ENCODE results near the gene VWDE.
A peak's percentile ranks its signal among the peaks of the same experiment; 100 is the strongest.
"Not testable (repeated sequence)": the region's sequence is repeated elsewhere in the genome, so short reads cannot be mapped to it uniquely, and the experiment has no call there.

Gene VWDE

GRCh38 chr7:12401538-12402364 is 1.9 kb downstream of the VWDE start:
- DNase-seq (ENCODE audit: low read depth): no peak

- DNase-seq (ENCODE audit: low read depth): no peak
Measured at GRCh38 chr7:12398186-12398585, 5.5 kb downstream of the VWDE start.

GRCh38 chr7:12397671-12398070 is 6.0 kb downstream of the VWDE start:
- no peak for DNase-seq (ENCODE audit: low read depth)

GRCh38 chr7:12396670-12397069 is 7.0 kb downstream of the VWDE start:
- DNase-seq (ENCODE audit: low read depth): not testable (repeated sequence)

GRCh38 chr7:12391922-12392615 is 11.6 kb downstream of the VWDE start:
- DNase-seq (ENCODE audit: low read depth): no peak

- DNase-seq (ENCODE audit: low read depth): peak; percentile 44
Measured at GRCh38 chr7:12389089-12389700, 14.5 kb downstream of the VWDE start.

- no peak for DNase-seq (ENCODE audit: low read depth)
Measured at GRCh38 chr7:12386313-12386740, 17.3 kb downstream of the VWDE start.

GRCh38 chr7:12385364-12385786 is 18.3 kb downstream of the VWDE start:
- no peak for DNase-seq (ENCODE audit: low read depth)

- DNase-seq (ENCODE audit: low read depth): no peak
Measured at GRCh38 chr7:12383377-12383776, 20.3 kb downstream of the VWDE start.

GRCh38 chr7:12378389-12378788 is 25.3 kb downstream of the VWDE start:
- no peak for DNase-seq (ENCODE audit: low read depth)

GRCh38 chr7:12377406-12377805 is 26.3 kb downstream of the VWDE start:
- DNase-seq (ENCODE audit: low read depth): no peak

- no peak for DNase-seq (ENCODE audit: low read depth)
Measured at GRCh38 chr7:12373580-12374263, 29.9 kb downstream of the VWDE start.

GRCh38 chr7:12370249-12370648 is 33.4 kb downstream of the VWDE start:
- no peak for DNase-seq (ENCODE audit: low read depth)

- no peak for DNase-seq (ENCODE audit: low read depth)
Measured at GRCh38 chr7:12369756-12370155, 33.9 kb downstream of the VWDE start.

GRCh38 chr7:12369072-12369471 is 34.6 kb downstream of the VWDE start:
- DNase-seq (ENCODE audit: low read depth): no peak

- DNase-seq (ENCODE audit: low read depth): no peak
Measured at GRCh38 chr7:12360948-12361347, 42.7 kb downstream of the VWDE start.

- peak; percentile 1 for DNase-seq (ENCODE audit: low read depth)
Measured at GRCh38 chr7:12358694-12359093, 45.0 kb downstream of the VWDE start.

- no peak for DNase-seq (ENCODE audit: low read depth)
Measured at GRCh38 chr7:12357508-12357907, 46.2 kb downstream of the VWDE start.

GRCh38 chr7:12351843-12352242 is 51.8 kb downstream of the VWDE start:
- no peak for DNase-seq (ENCODE audit: low read depth)

GRCh38 chr7:12350971-12351370 is 52.7 kb downstream of the VWDE start:
- no peak for DNase-seq (ENCODE audit: low read depth)

GRCh38 chr7:12337095-12337494 is 66.6 kb downstream of the VWDE start:
- no peak for DNase-seq (ENCODE audit: low read depth)
